K562 (cell line): ENCODE data around the gene ANK2. TPM values are rescaled to one million over a fixed set of nuclear protein-coding genes. Genes with fewer than 3 reads are reported as not detected.

Source experiments
- ATAC-seq: fragments of 200-7000 bp; cut with Tn5 transposase; 3 replicates; pipeline ENCODE4 v1.9.1; 2020; ENCODE audit warnings: moderate library complexity
- BruUV-seq: library from RNA; stranded (reverse); fragments of 400-500 nt; replicated peaks from 2 replicates; lab custom pipeline; 2021; lab: Mats Ljungman, UMichigan
- CTCF ChIA-PET: fragments of 300-600 bp; formaldehyde crosslinking; extraction: SDS; loops from one replicate; lab custom pipeline; 2021; ENCODE audit warnings: low intra/inter-chr PET ratio; lab: Yijun Ruan, JAX
- POLR2A ChIA-PET: fragments of 300-600, 350-650 bp; sonication (Branson Sonifier 250); formaldehyde crosslinking; extraction: SDS; loops from one replicate; lab custom pipeline; 2021; ENCODE audit warnings: antibody characterized with exemption, inconsistent platforms; lab: Yijun Ruan, JAX
- DNase-seq, 4 experiments: peaks; one replicate each; pipeline versions ENCODE4 v3.0.0 to v3.0.0-alpha.2; 2011 to 2018; ENCODE audit warnings: low spot score in 3 of 4, mixed read lengths in 3 of 4; ENCODE audit errors: extremely low read depth in 1 of 4
- FAIRE-seq: peaks from 2 replicates; lab custom pipeline; 2011; peaks lifted over from hg19 to GRCh38; lab: Jason Lieb, UNC
- H2AFZ ChIP-seq: 2 replicates; pipeline ENCODE4 v1.6.0; 2011; ENCODE audit warnings: low read depth, low read length, control low read depth, inconsistent platforms
- H3K27ac ChIP-seq: fragments of 200-600 bp; 3 replicates; pipeline ENCODE4 v1.8.0; 2011; ENCODE audit warnings: low read depth, mild to moderate bottlenecking, control low read depth, inconsistent platforms, low read length, moderate library complexity, mixed read lengths; ENCODE audit errors: extremely low read depth
- H3K27me3 ChIP-seq, 2 experiments: fragments of 300-600 bp in 1 of 2; 2 replicates in 1 of 2; 3 replicates in 1 of 2; pipeline versions ENCODE4 v1.6.0 to v1.8.0; 2011; ENCODE audit warnings: inconsistent platforms in 2 of 2, low read length in 2 of 2, mild to moderate bottlenecking in 1 of 2, mixed read lengths in 1 of 2, moderate library complexity in 1 of 2; ENCODE audit not compliant: control insufficient read depth in 2 of 2, insufficient read depth in 2 of 2
- H3K36me3 ChIP-seq: fragments of 300-600 bp; 3 replicates; pipeline ENCODE4 v1.8.0; 2011; ENCODE audit warnings: mild to moderate bottlenecking, low read length, inconsistent platforms; ENCODE audit not compliant: control insufficient read depth, insufficient read depth
- H3K4me1 ChIP-seq, 2 experiments: fragments of 200-600 bp in 1 of 2; replicated peaks in 1 of 2; 2 replicates in 1 of 2; 3 replicates in 1 of 2; pipeline versions ENCODE4 v1.5.1 to v1.8.0; 2011; ENCODE audit warnings: inconsistent platforms in 2 of 2, low read length in 2 of 2, mild to moderate bottlenecking in 1 of 2, mixed read lengths in 1 of 2, moderate library complexity in 1 of 2; ENCODE audit not compliant: control insufficient read depth in 2 of 2, insufficient read depth in 2 of 2
- H3K4me2 ChIP-seq: 2 replicates; pipeline ENCODE4 v1.6.1; 2011; ENCODE audit warnings: low read length, control low read depth, inconsistent platforms, mixed read lengths; ENCODE audit not compliant: insufficient read depth
- H3K4me3 ChIP-seq: fragments of 200-600 bp; sonication (generic), shearing (Covaris generic); 2 replicates; pipeline ENCODE4 v1.5.1; 2016; ENCODE audit warnings: control low read depth, inconsistent platforms
- H3K79me2 ChIP-seq: fragments of 200-600 bp; 3 replicates; pipeline ENCODE4 v1.8.0; 2011; ENCODE audit warnings: low read length, inconsistent platforms; ENCODE audit not compliant: control insufficient read depth, insufficient read depth
- H3K9ac ChIP-seq, 2 experiments: 2 replicates each; pipeline versions ENCODE4 v1.6.0 to v1.6.1; 2011; ENCODE audit warnings: low read depth in 2 of 2, low read length in 2 of 2, control low read depth in 1 of 2, inconsistent platforms in 1 of 2, mild to moderate bottlenecking in 1 of 2, mixed read lengths in 1 of 2; ENCODE audit not compliant: insufficient read depth in 1 of 2
- H3K9me1 ChIP-seq: one replicate; pipeline ENCODE4 v1.6.0; 2011; ENCODE audit warnings: inconsistent platforms, mild to moderate bottlenecking, low read length, moderate library complexity; ENCODE audit not compliant: control insufficient read depth, insufficient read depth
- H3K9me3 ChIP-seq: replicated peaks from 2 replicates; pipeline ENCODE4 v1.5.1; 2011; ENCODE audit warnings: low read depth, low read length, inconsistent platforms; ENCODE audit not compliant: control insufficient read depth, insufficient read depth
- H4K20me1 ChIP-seq: replicated peaks from 2 replicates; pipeline ENCODE4 v1.6.1; 2011; ENCODE audit warnings: low read length, inconsistent platforms, mixed read lengths; ENCODE audit not compliant: control insufficient read depth, insufficient read depth
- HNRNPH1 ChIP-seq: fragments of 200-400 bp; formaldehyde crosslinking; optimal IDR thresholded peaks from 2 replicates; pipeline ENCODE3; 2017; ENCODE audit warnings: low read depth, mild to moderate bottlenecking, low read length, moderate library complexity
- KLF6 ChIP-seq: fragments of 250-450 bp; sonication (Bioruptor Pico); IDR thresholded peaks from 2 replicates; pipeline ENCODE4 v1.4.0; 2020; ENCODE audit warnings: mild to moderate bottlenecking, moderate library complexity, borderline replicate concordance
- MYC ChIP-seq, 2 experiments: fragments of 250-450 bp in 1 of 2; sonication (Bioruptor Pico) in 1 of 2; IDR thresholded peaks; 2 replicates each; pipeline versions ENCODE4 v1.5.1 to v1.6.1; 2012 to 2021; ENCODE audit warnings: low read depth in 2 of 2, borderline replicate concordance in 1 of 2, improper control_type of control experiment in 1 of 2, low read length in 1 of 2, mild to moderate bottlenecking in 1 of 2, moderate library complexity in 1 of 2
- OTX1 ChIP-seq: fragments of 450-650 bp; formaldehyde crosslinking; IDR thresholded peaks from 2 replicates; pipeline ENCODE4 v1.4.0; 2022; ENCODE audit warnings: mild to moderate bottlenecking
- PBX2 ChIP-seq, 2 experiments: IDR thresholded peaks in 1 of 2; conservative IDR thresholded peaks in 1 of 2; 2 replicates each; pipeline ENCODE4 v1.6.1; 2016; ENCODE audit warnings: low read depth in 2 of 2, mild to moderate bottlenecking in 1 of 2, missing compliant biosample characterization in 1 of 2, missing genetic modification characterization in 1 of 2, moderate library complexity in 1 of 2
- POLR2G ChIP-seq: fragments of 200-400 bp; formaldehyde crosslinking; IDR thresholded peaks from 2 replicates; pipeline ENCODE4 v1.6.1; 2017; ENCODE audit warnings: low read depth, mild to moderate bottlenecking, antibody characterized with exemption, low read length, moderate library complexity
- PREB ChIP-seq: sonication (generic); formaldehyde crosslinking; IDR thresholded peaks from 2 replicates; pipeline ENCODE4 v1.8.1; 2023; ENCODE audit warnings: mild to moderate bottlenecking, missing genetic modification reagents
- PRMT5 ChIP-seq: sonication (generic); formaldehyde crosslinking; IDR thresholded peaks from 2 replicates; pipeline ENCODE4 v1.5.0; 2020; ENCODE audit warnings: missing genetic modification reagents
- RBM17 ChIP-seq: fragments of 200-400 bp; formaldehyde crosslinking; IDR thresholded peaks from 2 replicates; pipeline ENCODE4 v1.6.1; 2017; ENCODE audit warnings: low read depth, mild to moderate bottlenecking, low read length, borderline replicate concordance
- RBM25 ChIP-seq: fragments of 200-400 bp; formaldehyde crosslinking; IDR thresholded peaks from 2 replicates; pipeline ENCODE4 v1.6.1; 2018; ENCODE audit warnings: low read length, low read depth, moderate library complexity; ENCODE audit not compliant: severe bottlenecking
- TSC22D4 ChIP-seq: fragments of 450-650 bp; IDR thresholded peaks from 2 replicates; pipeline ENCODE4 v1.6.1; 2016; ENCODE audit warnings: missing genetic modification characterization, missing biosample characterization, control low read depth
- ZFX ChIP-seq: sonication (generic); formaldehyde crosslinking; IDR thresholded peaks from 2 replicates; pipeline ENCODE4 v1.8.0; 2022; ENCODE audit warnings: mild to moderate bottlenecking, missing genetic modification reagents, moderate library complexity
- ZNF134 ChIP-seq: fragments of 250-450 bp; sonication (Bioruptor Pico); conservative IDR thresholded peaks from 2 replicates; pipeline ENCODE4 v1.4.0; 2020
- ZNF184 ChIP-seq: sonication (generic); formaldehyde crosslinking; IDR thresholded peaks from 2 replicates; pipeline ENCODE4 v1.5.0; 2020; ENCODE audit warnings: missing genetic modification reagents
- ZNF217 ChIP-seq: sonication (generic); formaldehyde crosslinking; IDR thresholded peaks from 2 replicates; pipeline ENCODE4 v1.8.0; 2022; ENCODE audit warnings: mild to moderate bottlenecking, missing genetic modification reagents
- ZNF507 ChIP-seq: conservative IDR thresholded peaks from 2 replicates; pipeline ENCODE4 v1.6.1; 2017; ENCODE audit warnings: missing genetic modification characterization, missing compliant biosample characterization
- ZSCAN32 ChIP-seq: fragments of 450-650 bp; formaldehyde crosslinking; IDR thresholded peaks from 2 replicates; pipeline ENCODE4 v1.4.0; 2020; ENCODE audit warnings: mild to moderate bottlenecking, moderate library complexity
- WGBS: fragments of 100-300 bp; shearing (Covaris generic); methylation state at CpG from one replicate; pipeline ENCODE4 v1.1.6; 2016; ENCODE audit warnings: low coverage, mixed read lengths; ENCODE audit not compliant: insufficient coverage; ENCODE audit errors: missing lambda C conversion rate; 5-methylcytosine and 5-hydroxymethylcytosine counted together
- in situ Hi-C: fragments of 300-500 bp; cut with MboI; formaldehyde crosslinking; loops from 4 replicates; pipeline ENCODE4 v1.15.0; 2018; ENCODE audit warnings: inconsistent platforms, mixed read lengths
- intact Hi-C: fragments of 100-400 bp; cut with micrococcal nuclease; formaldehyde crosslinking; loops from 2 replicates; pipeline ENCODE4 v1.14.2; 2022
- polyA plus RNA-seq, 8 experiments: library from polyadenylated mRNA; depleted of rRNA in 4 of 8; stranded (reverse) in 5 of 8; unstranded in 3 of 8; fragments of >200 nt; fragmentation: Nextera tagmentation in 2 of 8; fragmentation: Illumina TruSeq in 1 of 8; extraction: Ambion mirVana in 2 of 8; extraction: Trizol in 1 of 8; gene quantifications; 2 replicates each; pipeline versions ENCODE4 v1.2.1 to v1.2.3, GENCODE V29; 2011 to 2014; ENCODE audit warnings: inconsistent platforms in 1 of 8, missing spikeins in 1 of 8
- total RNA-seq, 7 experiments: library from RNA; depleted of rRNA in 6 of 7; stranded (reverse); fragments of >200 nt in 6 of 7; fragmentation: Illumina TruSeq in 2 of 7; extraction: Trizol in 2 of 7; gene quantifications; 2 replicates each; pipeline versions ENCODE4 v1.2.1 to v1.2.3, GENCODE V29; 2011 to 2021; ENCODE audit warnings: low replicate concordance in 1 of 7
- TF ChIP-seq, protein P1 (sequence below): fragments of 450-650 bp; IDR thresholded peaks from 2 replicates; pipeline ENCODE4 v1.6.1; 2016; ENCODE audit warnings: low read depth, mild to moderate bottlenecking, moderate library complexity

Gene ANK2
- total and polyA plus RNA-seq, 9 of the 15 experiments (the other 6 are each of a cell fraction or from before 2014, with no cell fraction given) = 0.07 to 0.24 TPM; not detected in 7

DNA sequence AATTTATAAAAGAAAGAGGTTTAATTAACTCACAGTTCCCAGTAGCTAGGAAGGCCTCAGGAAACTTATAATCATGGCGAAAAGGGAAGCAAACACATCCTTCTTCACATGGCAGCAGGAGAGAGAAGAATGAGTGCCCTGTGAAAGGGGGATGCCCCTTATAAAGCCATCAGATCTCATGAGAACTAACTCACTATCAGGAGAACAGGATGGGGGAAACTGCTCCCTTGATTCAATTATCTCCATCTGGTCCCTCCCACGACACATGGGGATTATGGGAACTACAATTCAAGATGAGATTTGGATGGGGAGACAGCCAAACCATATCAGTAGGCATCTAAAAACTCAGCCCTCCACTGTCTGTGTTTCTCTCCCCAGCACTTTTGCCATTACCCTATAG is 22.4 kb downstream of the ANK2 start (continued):
- no peak for TF ChIP-seq ZNF134 (CRISPR knock-in tag)
- TF ChIP-seq ZNF217 (CRISPR knock-in tag) = no peak
- TF ChIP-seq RBM25 = no peak
- TF ChIP-seq ZSCAN32 = no peak
- no peak for TF ChIP-seq ZFX
- TF ChIP-seq PREB (CRISPR knock-in tag) = no peak
- no peak for TF ChIP-seq ZNF184 (CRISPR knock-in tag)

- no peak overlapping the region for H3K4me3 ChIP-seq
- H3K36me3 ChIP-seq = no peaks in the 10 kb centered on the region
- no peaks in the 10 kb centered on the region for H3K9me3 ChIP-seq
- H3K9ac ChIP-seq = no peak overlapping the region
- in situ Hi-C loops (no loop called here), intact Hi-C loops (no loop called here)
- BruUV-seq = no TSS peak
- no peak overlapping the region for H2AFZ ChIP-seq
- CTCF ChIA-PET = no interaction called here
- no peak for ATAC-seq
- no peaks in the 10 kb centered on the region for H3K9me1 ChIP-seq
- 3% methylated on average over 9 of the region's 9 CpGs for WGBS
- H3K79me2 ChIP-seq = no peaks in the 10 kb centered on the region
- DNase-seq = no peak
- H3K27ac ChIP-seq = no peak overlapping the region
- FAIRE-seq = no peak
- POLR2A ChIA-PET = interaction anchor here (0.7 kb wide), 1 partner anchor 1190 kb away, joined by 4 read pairs; no protein-coding TSS in a partner anchor
- H3K27me3 ChIP-seq = no peaks in the 10 kb centered on the region
- no peaks in the 10 kb centered on the region for H4K20me1 ChIP-seq
- H3K4me1 ChIP-seq = no peaks in the 10 kb centered on the region
- H3K4me2 ChIP-seq = no peak overlapping the region
- TF ChIP-seq POLR2G = no peak
- no peak for TF ChIP-seq HNRNPH1
- TF ChIP-seq RBM17 = no peak
- TF ChIP-seq KLF6 (CRISPR knock-in tag) = no peak
- no peak for TF ChIP-seq PBX2 (CRISPR knock-in tag; IDR thresholded peaks at IDR 0.05; ENCODE audit: low read depth)
- TF ChIP-seq PBX2 (tag; conservative IDR thresholded peaks at IDR 0.05; ENCODE audit: low read depth) = no peak
- no peak for TF ChIP-seq MYC (IDR thresholded peaks at IDR 0.05; ENCODE audit: low read depth, low read length)
- TF ChIP-seq MYC (CRISPR knock-in tag; IDR thresholded peaks at IDR 0.05; ENCODE audit: borderline replicate concordance, low read depth) = no peak
- TF ChIP-seq PRMT5 (CRISPR knock-in tag) = no peak
- no peak for TF ChIP-seq OTX1 (CRISPR knock-in tag)
- no peak for TF ChIP-seq TSC22D4 (tag)
- TF ChIP-seq ZNF507 (tag) = no peak
- TF ChIP-seq, protein P1, sequence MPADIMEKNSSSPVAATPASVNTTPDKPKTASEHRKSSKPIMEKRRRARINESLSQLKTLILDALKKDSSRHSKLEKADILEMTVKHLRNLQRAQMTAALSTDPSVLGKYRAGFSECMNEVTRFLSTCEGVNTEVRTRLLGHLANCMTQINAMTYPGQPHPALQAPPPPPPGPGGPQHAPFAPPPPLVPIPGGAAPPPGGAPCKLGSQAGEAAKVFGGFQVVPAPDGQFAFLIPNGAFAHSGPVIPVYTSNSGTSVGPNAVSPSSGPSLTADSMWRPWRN = no peak
These were observed 24.1 kb downstream of the ANK2 start for GRCh38 chr4:113073451-113074005.
